HG02840 (cell line): ENCODE results near the gene ARF1.

Source experiments
- ATAC-seq: cut with Tn5 transposase; IDR thresholded peaks from one replicate; pipeline ENCODE4 v1.9.1; 2021; ENCODE audit warnings: mild to moderate bottlenecking, moderate library complexity, moderate number of reproducible peaks; ENCODE audit not compliant: unreplicated experiment, low FRiP score

ARF1 gene

GRCh38 chr1:228144193-228144992, 61.9 kb downstream of the ARF1 start:
- ATAC-seq = no peak

GRCh38 chr1:228144993-228145343, 62.5 kb downstream of the ARF1 start:
- no peak for ATAC-seq

GRCh38 chr1:228145463-228146416, 63.2 kb downstream of the ARF1 start:
- no peak for ATAC-seq

GRCh38 chr1:228146417-228147150, 64.1 kb downstream of the ARF1 start:
- ATAC-seq = no peak

GRCh38 chr1:228147151-228147693, 64.7 kb downstream of the ARF1 start:
- ATAC-seq = no peak

GRCh38 chr1:228147768-228148167, 65.3 kb downstream of the ARF1 start:
- ATAC-seq = no peak

GRCh38 chr1:228148196-228148861, 65.8 kb downstream of the ARF1 start:
- no peak for ATAC-seq
